C4-2B (cell line): ENCODE measurements around the gene RASAL1.

Experiments
- ZFX ChIP-seq: fragments of 450-650 bp; IDR thresholded peaks from 2 replicates; pipeline ENCODE4 v1.6.1; 2017
- TF ChIP-seq, protein P1 (sequence below): fragments of 450-650 bp; conservative IDR thresholded peaks from 2 replicates; pipeline ENCODE4 v1.5.1; 2017; ENCODE audit warnings: mild to moderate bottlenecking

GRCh38 chr12:113058553-113058952 is 77.0 kb downstream of the RASAL1 start:
- TF ChIP-seq, protein P1, sequence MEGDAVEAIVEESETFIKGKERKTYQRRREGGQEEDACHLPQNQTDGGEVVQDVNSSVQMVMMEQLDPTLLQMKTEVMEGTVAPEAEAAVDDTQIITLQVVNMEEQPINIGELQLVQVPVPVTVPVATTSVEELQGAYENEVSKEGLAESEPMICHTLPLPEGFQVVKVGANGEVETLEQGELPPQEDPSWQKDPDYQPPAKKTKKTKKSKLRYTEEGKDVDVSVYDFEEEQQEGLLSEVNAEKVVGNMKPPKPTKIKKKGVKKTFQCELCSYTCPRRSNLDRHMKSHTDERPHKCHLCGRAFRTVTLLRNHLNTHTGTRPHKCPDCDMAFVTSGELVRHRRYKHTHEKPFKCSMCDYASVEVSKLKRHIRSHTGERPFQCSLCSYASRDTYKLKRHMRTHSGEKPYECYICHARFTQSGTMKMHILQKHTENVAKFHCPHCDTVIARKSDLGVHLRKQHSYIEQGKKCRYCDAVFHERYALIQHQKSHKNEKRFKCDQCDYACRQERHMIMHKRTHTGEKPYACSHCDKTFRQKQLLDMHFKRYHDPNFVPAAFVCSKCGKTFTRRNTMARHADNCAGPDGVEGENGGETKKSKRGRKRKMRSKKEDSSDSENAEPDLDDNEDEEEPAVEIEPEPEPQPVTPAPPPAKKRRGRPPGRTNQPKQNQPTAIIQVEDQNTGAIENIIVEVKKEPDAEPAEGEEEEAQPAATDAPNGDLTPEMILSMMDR, result no peak
- TF ChIP-seq ZFX, result no peak
